ENCODE data around the gene CDK19. TPM values are rescaled to one million over a fixed set of nuclear protein-coding genes. Genes with fewer than 3 reads are reported as not detected.

Gene CDK19
- total RNA-seq, 1 donor from 2014 or later = 41.6 TPM

DNA sequence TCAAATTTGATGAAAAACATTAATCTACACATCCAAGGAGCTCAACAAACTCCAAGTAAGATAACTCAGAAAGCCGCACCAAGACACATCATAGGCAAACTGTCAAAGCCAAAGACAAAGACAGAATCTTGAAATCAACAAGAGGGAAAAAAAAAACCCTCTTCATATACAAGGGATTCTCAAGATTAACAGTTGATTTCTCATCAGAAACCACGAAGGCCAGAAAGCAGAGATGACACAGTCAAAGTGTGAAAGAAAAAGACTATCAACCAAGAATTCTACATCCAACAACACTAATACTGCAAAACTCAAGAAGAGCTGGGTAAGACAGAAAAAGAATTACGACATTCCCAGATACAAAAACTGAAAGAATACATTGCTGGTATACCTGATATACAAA lies 73.8 kb downstream of the CDK19 start:
- no peak for DNase-seq (ENCODE audit: low spot score in 2 of 2, unreplicated experiment in 2 of 2)
- Mint-ChIP-seq H3K4me3 (no peak overlapping the region), H3K4me1 (no peaks in the 10 kb centered on the region), H3K9me3 (peaks cover 27% of the 10 kb centered on the region), H3K27ac (no peak overlapping the region), H3K36me3 (peaks cover 42% of the 10 kb centered on the region), H3K27me3 (ENCODE audit: low read depth) (no peaks in the 10 kb centered on the region)
- TF ChIP-seq, protein P1, sequence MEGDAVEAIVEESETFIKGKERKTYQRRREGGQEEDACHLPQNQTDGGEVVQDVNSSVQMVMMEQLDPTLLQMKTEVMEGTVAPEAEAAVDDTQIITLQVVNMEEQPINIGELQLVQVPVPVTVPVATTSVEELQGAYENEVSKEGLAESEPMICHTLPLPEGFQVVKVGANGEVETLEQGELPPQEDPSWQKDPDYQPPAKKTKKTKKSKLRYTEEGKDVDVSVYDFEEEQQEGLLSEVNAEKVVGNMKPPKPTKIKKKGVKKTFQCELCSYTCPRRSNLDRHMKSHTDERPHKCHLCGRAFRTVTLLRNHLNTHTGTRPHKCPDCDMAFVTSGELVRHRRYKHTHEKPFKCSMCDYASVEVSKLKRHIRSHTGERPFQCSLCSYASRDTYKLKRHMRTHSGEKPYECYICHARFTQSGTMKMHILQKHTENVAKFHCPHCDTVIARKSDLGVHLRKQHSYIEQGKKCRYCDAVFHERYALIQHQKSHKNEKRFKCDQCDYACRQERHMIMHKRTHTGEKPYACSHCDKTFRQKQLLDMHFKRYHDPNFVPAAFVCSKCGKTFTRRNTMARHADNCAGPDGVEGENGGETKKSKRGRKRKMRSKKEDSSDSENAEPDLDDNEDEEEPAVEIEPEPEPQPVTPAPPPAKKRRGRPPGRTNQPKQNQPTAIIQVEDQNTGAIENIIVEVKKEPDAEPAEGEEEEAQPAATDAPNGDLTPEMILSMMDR (IDR thresholded peaks at IDR 0.05; ENCODE audit: unreplicated experiment) = no peak

DNA sequence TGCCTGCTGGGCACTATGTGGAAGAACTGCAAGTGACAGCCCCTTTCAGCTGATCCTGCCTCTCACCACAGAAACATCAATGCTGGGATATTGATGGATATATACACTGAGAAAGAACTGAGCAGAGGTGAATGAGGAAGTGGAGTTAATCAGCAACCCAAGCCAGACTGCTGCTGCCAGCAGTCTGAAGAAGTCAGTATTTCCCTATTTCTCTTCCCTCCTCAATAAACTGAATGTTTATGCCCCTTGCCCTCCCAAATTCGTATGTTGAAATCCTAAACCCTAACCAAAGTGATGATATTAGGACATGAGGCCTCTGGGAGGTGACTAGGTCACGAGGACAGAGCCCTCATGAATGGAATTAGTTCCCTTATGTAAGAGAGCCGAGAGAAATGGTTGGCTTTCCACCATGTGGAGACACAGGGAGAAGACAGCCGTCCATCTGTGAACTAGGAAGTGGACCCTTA lies 76.3 kb downstream of the CDK19 start:
- H3K4me3 Mint-ChIP-seq = no peak overlapping the region
- TF ChIP-seq, protein P1 (IDR thresholded peaks at IDR 0.05; ENCODE audit: unreplicated experiment) = no peak
- H3K27ac Mint-ChIP-seq = no peak overlapping the region
- no peak for DNase-seq (ENCODE audit: low spot score in 2 of 2, unreplicated experiment in 2 of 2)
- H3K4me1 Mint-ChIP-seq = no peaks in the 10 kb centered on the region
- peaks cover 39% of the 10 kb centered on the region for H3K36me3 Mint-ChIP-seq
- H3K27me3 Mint-ChIP-seq (ENCODE audit: low read depth) = no peaks in the 10 kb centered on the region
- H3K9me3 Mint-ChIP-seq = peaks cover 30% of the 10 kb centered on the region

DNA sequence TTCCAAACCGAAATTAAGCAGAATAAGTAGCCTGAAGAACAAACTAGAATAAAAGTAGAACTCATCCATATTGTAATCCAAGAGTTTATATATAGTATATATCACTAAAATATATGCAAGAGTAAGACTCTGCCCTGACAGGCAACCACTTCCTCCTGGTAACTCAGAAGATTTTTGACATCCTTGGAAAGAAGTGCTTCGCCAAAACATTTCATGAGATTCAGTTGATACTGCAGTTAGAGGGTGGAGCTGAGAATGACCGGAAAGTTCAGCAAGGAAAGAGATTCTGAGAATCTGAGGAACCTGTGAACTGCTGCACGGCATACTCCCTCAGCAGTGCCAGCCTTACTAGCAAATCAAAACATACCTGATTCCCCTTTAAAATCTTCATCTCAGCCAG lies 79.6 kb downstream of the CDK19 start:
- TF ChIP-seq, protein P1 (IDR thresholded peaks at IDR 0.05; ENCODE audit: unreplicated experiment) = no peak
- H3K4me3 Mint-ChIP-seq = no peak overlapping the region
- H3K9me3 Mint-ChIP-seq = peaks cover 9% of the 10 kb centered on the region
- DNase-seq (ENCODE audit: low spot score in 2 of 2, unreplicated experiment in 2 of 2) = no peak
- no peaks in the 10 kb centered on the region for H3K27me3 Mint-ChIP-seq (ENCODE audit: low read depth)
- no peaks in the 10 kb centered on the region for H3K4me1 Mint-ChIP-seq
- no peak overlapping the region for H3K27ac Mint-ChIP-seq
- peaks cover 27% of the 10 kb centered on the region for H3K36me3 Mint-ChIP-seq

DNA sequence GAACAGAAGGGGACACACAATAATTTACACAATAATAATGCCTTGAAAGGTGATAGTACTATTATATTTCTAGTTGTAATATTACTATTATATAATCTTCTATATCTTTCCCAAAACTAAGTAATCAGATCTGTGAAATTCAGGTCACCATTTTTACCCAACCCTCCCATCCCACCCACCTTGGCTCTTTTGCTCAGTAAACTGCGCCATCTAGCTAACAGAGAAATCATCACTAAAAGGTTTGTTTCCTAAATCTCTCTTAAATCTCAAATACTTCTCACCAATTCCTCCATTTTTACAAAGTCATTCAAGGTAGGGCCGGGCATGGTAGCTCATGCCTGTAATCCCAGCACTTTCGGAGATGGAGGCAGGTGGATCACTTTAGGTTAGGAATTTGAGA lies 83.4 kb downstream of the CDK19 start:
- DNase-seq (ENCODE audit: low spot score in 2 of 2, unreplicated experiment in 2 of 2) = no peak
- TF ChIP-seq, protein P1 (IDR thresholded peaks at IDR 0.05; ENCODE audit: unreplicated experiment) = no peak
- Mint-ChIP-seq H3K27me3 (ENCODE audit: low read depth) (no peaks in the 10 kb centered on the region), H3K4me1 (peaks cover 4% of the 10 kb centered on the region), H3K27ac (no peak overlapping the region), H3K36me3 (peaks cover 25% of the 10 kb centered on the region), H3K9me3 (peaks cover 3% of the 10 kb centered on the region), H3K4me3 (no peak overlapping the region)

DNA sequence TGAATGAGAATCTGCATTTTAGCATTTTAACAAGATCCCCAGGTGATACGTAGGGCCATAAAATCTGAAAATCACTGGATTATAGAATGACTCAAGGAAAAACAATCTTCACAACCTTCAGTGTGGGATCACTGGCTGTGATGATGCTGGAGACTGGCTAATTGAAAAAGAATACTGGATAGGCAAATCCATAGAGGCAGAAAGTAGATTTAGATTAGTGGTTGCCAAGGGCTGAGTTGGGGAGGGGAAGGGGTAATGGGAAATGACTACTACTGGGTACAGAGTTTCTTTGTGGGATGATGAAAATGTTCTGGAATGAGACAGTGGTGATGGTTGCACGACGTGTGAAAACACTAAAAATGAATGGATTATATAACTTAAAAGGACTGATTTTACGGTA lies 84.1 kb downstream of the CDK19 start:
- Mint-ChIP-seq H3K27me3 (ENCODE audit: low read depth) (no peaks in the 10 kb centered on the region), H3K27ac (no peak overlapping the region), H3K36me3 (peaks cover 25% of the 10 kb centered on the region), H3K4me3 (no peak overlapping the region), H3K9me3 (peaks cover 3% of the 10 kb centered on the region), H3K4me1 (peaks cover 4% of the 10 kb centered on the region)
- DNase-seq (ENCODE audit: low spot score in 2 of 2, unreplicated experiment in 2 of 2) = no peak
- TF ChIP-seq, protein P1 (IDR thresholded peaks at IDR 0.05; ENCODE audit: unreplicated experiment) = no peak

DNA sequence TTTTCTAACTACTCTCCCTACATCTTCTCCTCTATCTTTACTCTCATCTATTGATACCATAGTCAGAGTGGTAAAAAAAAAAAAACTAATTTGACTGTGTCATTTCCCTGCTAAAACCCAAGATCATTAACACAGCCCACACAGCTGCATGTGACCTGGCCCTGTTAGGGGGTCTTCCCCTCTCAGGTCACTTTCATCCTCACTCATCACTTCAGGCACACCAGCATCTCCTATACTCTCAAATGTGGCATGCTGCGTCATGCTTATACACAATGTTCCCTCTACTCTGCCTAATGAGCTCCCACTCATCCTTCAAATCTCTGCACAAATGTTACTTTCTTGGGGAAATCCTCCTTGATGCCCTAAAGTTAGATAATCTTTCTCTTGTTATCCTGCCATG lies 86.8 kb downstream of the CDK19 start:
- no peak for DNase-seq (ENCODE audit: low spot score in 2 of 2, unreplicated experiment in 2 of 2)
- Mint-ChIP-seq H3K27me3 (ENCODE audit: low read depth) (no peaks in the 10 kb centered on the region), H3K4me1 (peaks cover 4% of the 10 kb centered on the region), H3K4me3 (no peak overlapping the region), H3K27ac (no peak overlapping the region), H3K36me3 (peaks cover 23% of the 10 kb centered on the region), H3K9me3 (no peaks in the 10 kb centered on the region)
- TF ChIP-seq, protein P1 (IDR thresholded peaks at IDR 0.05; ENCODE audit: unreplicated experiment) = no peak

Measured in mesothelial cell of epicardium (in vitro differentiated cells).